Stimulated activated CD4-positive, alpha-beta T cell treated with anti-CD3 and anti-CD28 coated beads, Interleukin-12 subunit alpha, Interleukin-12 subunit beta, amount 100 ng/mL, for 48 hours (primary cell): ENCODE measurements around the gene RHBDF2.

ENCODE experiments used
- DNase-seq, 3 donors: peaks; one replicate each; pipeline ENCODE4 v3.0.0-alpha.2; 2020; ENCODE audit warnings: low read depth in 2 of 3, low spot score in 1 of 3

RHBDF2 gene

DNA sequence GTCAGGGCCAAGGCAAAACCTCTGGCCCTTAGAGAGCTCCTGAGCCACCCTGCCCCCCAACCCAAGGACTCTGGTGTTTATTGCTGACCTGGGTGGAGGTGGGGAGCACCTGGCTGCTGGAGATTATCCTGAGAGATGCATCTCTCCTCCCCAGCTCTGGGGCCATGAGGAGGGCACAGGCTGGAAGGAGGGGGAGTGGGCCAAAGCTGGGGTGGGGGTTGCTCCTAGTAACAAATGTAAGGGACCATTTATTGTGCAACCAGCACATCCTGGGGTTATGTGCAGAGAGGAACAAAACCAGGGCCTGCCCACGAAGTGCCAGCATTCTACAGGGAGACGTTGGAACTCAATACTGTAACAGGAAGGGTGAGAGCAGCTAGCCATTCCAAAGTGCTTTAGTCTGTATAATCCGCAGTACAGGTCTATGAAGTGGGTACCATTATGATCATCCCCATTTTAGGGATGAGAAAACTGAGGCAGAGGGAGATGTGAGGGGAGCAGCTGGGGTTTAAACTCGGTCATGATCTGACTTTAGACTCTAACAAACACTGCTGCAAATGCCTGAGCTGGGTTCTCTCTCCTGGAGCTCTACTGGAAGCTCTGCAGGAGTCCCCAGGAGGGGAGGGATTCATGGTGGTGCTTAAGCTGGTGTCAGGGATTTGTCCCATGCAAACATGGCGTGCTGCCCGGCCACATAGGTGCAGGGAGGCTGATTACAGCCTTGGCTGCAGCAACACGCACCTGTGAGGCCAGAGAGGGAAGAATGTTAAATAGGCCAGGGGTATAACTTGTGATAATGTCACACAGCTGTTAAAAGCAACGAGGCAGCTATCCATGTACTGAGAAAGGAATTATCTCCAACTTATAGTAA is 1.4 kb upstream of the RHBDF2 start:
- DNase-seq = no peak

DNA sequence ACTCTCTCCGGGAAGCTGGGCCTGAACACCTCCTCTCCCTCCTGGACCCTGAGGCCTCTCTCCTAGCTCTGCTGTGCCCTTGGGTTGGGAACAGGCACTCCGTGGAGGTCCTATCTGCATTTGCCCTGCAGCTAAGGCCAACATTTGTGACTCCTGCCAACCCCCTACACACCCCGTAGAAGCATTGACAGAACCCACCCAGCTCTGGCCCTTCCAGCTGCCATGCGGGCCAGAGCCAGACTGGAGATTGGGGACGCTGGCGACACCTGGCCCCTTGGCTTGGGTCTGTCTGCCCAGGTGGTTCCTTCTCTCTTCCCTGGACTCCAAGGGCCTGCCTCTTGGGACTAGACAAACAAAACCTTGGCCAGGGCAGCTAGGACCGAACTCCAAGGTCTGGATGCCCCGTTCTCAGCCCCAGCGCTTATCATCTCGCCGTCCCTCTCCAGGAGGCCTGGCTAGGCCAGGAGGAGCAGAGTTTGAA is 644 bp upstream of the RHBDF2 start:
- DNase-seq = no peak

DNA sequence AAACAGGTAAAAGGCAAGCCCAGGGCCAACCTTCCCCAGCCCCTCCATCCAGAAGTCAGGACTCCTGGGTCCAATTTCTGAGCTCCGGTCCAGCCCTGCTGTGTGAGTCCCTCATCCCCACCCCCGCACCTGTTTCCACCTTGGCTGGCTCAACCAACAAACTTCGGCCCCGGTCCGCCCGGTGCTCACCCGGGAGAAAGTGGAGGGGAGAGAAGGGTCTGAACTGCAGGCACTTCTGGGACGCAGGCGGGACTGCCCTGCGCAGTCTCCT is 541 bp downstream of the RHBDF2 start:
- no peak for DNase-seq

DNA sequence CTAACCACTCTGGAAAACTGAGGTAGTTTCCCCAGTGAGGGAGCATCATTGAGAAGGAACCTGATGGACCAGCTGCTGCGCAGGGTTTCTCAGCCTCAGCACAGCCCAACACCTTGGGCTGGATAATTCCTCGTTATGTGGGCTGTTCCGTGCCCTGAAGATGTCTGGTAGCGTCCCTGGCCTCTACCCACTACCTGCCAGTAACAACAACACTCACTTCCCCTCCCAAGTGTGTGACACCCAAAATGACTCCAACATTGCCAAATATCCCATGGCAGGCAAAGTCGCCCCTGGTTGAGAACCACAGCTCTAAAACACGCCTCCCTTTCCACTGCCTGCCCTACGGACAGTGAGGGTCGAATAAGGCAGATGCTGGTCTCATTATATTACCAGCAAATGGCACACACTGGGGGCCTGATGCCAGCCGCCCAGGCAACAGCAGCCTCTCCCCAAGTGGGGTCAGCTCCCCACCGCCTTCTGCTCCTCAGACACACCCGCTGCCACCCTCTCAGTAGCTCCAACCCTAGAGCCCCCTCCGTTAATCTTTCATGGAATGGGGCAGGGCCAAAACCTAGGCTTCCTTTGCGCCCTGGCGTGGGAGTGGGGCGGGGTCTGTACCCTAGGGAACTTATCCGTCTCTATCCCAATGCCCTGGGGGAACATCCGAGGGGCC is 1.0 kb downstream of the RHBDF2 start:
- DNase-seq = no peak

DNA sequence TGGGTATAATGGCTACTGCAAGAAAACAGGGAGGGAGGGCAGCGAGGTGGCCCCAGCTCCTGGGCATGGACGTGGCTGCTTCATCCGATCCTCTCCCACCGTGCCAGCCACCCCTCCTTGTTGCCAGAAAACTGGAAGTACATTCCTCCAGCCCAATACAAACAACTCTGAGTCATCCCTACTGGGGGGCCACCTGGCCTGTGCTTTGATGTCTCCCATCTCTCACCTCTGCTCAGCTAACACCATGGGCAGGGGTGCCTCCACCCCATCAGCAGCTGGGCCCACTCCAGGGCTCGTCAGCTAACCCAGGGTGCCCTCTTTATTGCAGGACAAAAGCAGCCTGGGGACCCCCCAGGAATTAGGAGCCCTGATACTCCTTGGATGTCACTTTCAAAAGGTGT is 2.0 kb downstream of the RHBDF2 start:
- no peak for DNase-seq

DNA sequence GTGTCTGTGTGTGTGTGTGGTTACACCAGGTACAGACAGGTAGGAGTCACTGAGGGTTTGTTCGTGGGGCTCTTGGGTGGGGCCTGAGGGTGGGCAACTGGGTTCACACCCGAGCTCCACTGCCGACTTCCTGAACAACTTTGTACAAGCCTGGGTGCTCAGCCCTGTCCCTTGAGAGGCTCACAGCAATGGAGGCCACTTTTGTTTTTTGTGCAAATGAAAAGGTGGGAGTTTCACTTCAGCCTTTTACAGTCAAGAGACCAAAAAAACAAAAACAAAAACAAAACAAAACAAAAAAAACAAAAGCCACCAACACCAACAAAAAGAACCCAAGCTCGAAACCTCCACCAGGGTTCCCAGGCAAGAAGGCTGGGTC is 2.4 kb downstream of the RHBDF2 start:
- no peak for DNase-seq

DNA sequence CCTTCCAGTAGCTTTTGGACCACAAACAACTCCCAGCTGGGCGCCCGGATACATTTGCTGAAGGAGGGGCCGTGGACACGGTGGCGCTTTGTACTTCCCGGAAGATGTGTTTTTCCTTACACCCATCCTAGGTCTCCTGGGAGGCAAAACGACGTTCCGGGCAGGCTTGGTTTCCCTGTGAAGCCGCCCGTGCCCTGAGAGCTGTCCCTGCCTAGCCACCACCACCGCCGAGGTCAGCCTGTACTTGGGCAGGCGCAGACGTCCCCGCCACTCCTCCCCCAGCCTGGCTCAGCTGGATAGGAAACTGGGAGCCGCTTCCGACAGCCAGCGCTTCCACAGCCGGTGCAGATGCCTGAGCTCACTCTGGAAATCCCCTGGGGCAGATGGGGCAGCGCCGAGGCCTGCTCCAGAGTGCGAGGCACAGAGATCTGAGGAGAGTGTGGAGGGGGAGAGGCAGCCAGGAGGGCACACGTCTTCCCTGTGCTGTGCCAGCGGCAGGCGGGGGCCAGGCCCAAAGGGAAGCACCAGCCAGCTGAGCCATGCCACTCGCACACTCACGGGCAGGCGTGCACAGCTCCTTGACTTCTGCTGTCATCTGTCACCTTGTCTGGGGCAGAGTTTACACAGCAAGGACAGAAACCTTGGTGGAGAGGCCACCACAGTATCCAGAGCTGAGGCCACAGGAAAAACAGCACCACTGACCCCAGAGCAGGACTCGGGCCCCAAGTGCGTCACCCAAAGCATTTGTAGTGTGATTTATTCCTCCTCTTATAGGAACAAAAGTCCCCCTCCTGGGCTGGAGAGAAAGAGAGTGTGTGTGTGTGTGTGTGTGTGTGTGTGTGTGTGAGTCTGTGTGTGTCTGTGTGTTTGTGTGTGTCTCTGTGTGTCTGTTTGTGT is 3.0 kb downstream of the RHBDF2 start:
- DNase-seq = no peak

DNA sequence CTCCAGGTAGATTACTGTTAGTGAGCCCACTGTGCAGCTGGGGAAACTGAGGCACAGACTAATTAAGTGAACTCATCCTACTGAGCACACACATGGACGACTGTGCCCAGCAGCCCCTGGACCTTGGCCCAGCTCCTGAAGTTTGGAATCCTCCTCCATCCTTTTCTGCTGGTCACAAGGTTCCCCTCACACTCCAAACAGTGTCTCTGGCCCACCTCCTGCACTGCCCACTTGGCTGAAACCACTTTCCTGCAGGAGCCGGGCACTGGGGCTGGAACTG is 3.6 kb downstream of the RHBDF2 start:
- no peak for DNase-seq

DNA sequence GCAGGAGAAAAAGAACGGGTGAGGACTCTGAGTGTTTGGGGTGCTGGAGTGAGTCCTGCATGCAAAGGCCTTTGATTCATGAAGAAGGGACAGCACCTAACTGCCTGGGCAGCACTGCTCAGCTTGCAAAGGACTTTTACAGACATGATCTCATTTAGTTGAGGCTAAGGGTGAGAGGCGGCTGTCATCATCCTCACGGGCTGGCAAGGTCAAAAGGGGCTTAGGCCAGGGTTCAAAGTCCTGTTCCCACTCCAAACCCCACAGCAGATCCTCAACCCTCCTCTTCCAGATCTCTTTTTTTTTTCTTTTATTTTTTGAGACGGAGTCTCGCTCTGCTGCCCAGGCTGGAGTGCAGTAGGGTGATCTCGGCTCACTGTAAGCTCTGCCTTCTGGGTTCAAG is 4.8 kb downstream of the RHBDF2 start:
- DNase-seq = no peak

DNA sequence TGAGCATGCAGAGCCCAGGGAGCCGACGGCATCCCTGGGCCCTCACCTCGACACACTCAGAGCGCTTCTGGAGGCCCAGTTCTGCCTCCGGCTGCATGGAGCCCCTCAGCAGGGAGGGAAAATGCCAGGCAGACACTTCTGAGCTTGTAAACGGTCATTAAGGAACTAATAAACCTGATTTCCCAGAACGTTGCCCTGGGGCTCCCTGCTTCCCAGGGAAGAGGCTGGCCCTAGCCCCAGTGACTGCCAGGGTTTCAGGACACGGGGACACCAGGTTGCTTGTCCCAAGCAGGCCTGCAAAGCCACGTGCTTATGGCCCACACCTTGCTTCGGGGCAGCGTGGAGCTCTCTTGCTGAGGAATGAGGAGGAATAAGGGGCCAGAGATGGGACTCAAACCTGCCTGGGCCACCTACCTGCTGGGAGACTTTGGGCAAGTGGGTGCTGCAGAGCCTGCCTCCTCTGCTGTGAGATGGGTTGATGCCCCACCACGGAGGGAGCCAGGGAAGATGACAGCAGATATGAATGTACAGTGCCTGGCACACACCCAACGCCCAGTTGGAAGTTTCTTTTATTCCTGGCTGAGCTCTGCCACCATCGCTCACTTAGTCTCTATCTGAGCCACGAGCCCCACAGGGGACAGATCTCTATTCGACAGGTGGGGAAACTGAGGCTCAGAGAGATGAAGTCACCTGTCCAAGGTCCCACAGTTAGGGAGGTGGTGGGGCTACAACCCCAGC is 5.4 kb downstream of the RHBDF2 start:
- DNase-seq = no peak

DNA sequence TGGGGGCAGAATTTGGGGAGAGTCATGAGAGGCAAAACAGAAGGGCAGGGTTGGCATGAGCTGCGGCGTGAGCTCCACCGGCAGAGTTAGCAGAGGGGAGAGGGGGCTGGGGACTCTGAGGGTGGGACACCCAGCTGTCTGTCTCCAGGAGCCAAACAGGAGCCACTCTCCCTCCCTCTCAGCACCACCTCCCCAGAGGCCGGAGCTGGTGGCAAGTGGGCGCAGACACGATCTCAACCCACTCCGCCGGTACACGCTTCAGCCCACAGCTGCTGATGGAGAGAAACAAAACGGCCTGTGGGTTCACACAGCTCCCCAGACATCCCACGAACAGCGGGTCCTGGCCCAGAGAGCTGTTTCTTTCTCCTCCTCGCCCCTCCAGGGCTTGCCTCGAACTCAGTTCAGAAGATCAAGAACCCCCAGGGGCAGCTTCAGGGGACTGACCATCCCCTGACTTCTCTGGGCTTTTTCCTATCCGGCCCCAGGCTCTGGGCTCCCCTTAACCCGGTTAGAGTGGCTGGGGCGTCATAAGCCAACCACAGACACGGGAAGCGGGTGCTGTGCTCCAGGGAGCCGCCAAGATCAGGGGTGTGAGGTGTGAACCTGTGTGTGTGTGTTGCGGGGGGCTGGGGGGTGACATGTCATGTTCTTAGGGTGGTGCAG is 7.6 kb downstream of the RHBDF2 start:
- no peak for DNase-seq

DNA sequence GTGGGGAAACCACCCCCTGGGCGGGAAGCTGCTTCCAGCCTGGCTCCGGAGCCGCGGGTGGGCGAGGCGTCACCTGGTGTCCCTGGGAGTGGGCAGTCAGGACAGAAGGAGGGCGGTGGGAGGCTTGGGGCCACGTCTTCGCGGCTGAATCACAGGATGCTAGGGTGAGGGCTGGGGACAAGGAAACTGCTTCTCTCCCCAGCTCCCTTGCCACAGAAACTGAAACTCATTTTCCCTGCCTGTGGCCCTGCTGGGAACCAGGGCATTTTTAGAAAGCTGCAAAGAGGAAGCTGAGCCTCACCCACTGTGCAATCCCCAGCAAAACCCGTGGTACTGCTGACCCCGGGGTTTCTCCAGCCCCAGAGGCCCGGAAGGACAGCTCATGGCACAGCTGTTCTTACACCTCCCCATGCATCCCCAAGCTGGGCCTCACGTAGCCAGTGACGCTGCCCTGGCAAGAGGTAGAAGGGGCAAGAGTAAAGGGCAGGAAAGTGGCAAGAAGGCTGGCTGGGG is 8.2 kb downstream of the RHBDF2 start:
- peak; percentile 34 to 54 (median 40) for DNase-seq

DNA sequence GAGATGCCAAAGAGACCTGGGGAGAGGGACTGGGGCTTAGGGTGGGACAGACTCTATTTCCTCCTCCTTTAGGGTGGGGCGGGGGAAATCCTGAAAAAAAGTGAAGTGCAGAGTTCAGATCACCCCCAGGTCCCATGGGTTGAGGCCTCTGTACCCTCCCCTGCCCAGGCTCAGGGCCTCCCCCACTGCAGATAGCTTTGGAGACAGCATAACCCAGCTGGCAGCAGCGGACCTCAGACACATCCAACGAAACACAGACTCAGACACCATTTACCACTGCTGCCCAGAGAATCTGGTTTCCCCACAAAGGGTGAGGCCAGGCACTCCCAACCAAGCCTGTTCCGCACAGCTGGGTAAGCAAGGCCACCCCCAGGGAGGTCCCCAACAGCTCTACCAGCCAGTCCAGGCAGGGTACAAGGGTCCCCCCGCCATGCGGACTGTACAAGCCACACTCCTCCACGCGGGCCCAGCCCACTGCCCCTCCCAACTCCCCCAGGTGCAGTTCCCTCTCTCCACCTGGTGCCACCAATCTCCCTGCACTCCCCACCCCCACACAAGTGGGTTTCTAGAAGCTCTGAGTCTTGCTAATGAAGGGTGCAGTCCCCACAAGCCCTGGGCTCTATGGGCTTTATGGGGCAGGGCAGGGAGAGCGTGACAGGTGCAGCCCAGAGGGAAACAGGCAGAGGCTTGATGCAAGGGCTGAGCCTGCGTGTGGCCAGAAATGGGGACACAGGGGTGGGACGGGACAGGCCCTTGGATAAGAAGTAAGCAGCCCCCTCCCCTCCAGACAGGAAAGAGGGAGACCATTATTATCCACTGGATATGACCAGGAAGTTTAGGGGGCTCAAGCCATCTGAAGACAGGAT is 8.9 kb downstream of the RHBDF2 start:
- DNase-seq = no peak

DNA sequence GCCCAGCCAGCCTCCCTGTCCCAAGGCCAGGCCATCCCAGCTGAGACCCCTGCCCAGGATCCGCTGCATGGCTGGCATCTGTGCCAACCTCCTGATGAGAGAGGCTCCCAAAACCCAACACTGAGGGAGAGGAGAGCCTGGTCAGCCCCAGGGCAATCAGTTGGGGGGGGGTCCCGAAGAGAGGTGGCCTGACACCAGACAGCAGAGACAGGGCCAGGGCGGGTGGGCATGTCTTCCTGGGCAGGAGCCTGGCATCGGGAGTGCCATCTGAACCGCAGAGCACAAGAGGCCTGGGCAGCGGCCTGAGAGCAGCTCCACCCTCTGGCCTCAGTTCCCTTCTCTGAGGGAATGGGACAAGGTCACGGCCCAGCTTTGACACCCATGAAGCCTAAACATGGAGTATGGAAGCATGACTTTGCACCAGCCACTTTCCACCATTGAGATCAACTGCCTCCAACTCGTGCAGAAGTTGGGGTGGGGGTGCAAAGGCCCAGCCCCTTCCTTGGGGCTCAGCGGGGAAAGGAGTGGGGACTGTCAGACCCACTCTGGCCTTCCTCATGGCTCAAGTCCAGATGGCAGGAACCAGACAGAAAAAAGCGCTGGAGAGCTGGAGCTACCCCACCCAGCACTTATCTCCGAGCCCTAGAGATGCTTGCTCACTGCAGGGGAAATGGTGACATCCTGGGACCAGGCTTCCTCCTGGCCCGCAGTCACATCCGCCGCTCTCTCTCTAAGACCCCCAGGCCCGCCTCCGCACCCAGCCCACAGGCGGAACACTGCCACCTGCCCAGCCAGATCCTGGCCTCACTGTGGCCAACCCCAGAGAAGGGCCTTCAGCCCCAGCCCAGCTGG is 9.7 kb downstream of the RHBDF2 start:
- no peak for DNase-seq

DNA sequence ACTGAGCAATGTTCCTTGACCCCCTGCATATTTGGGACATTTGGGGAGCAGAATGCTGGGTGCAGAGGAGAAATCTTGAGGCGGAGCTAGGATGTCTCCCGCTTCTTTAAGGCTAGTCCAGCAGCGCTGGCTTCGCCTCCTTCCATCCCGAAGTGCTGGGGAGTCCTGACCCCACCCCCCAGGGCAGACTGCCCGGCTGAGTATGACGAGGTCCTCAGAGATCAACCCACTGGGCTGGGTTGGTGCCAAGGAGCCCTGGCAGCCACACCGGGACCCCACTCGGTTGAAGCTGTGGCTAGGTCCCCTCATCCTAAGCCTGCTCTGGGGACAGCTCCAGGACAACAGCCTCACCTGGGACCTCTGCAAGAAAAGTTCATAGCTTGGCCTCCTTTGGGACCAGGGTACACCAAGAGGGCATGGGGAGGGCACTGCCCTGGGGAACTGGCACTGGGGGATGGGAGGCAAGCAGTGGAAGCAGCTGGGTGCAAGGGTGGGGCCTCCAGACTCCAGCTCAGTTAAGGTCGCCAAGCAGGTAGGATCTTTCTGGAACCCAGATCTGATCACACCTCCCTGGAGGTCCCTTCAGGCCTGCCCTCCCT is 11.0 kb downstream of the RHBDF2 start:
- no peak for DNase-seq

DNA sequence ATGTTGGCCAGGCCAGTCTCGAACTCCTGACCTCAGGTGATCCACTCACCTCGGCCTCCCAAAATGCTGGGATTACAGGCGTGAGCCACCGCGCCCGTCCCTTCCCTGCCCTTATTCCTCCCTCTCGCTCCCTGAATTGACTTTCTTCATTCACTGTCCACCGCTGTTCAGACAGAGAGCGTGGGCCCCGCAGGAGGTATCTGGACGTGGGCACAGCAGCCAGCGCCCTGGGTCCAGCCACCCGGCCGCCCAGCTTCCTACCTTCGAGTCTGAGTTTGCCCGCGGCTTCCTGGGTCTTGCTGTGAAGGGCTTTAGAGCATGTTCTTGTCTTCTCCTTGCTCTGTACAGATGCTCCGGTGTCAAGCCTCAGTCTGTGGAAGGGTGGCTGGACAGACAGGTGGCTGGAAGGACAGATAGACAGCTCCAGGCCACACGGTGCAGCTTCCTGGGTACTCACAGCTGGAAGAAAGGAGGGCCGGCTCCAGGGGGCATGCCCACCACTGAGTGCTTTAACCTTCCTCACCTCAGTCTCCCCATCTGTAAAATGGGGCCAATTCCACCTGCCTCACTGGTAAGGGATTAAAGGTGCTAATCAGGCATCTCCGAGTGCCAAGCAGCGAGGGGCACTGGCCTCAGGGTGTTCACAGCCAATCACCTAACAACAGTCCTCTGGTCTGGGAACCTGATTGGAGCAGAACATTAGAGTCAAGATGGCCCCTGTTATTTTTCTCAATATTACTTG is 13.6 kb downstream of the RHBDF2 start:
- no peak for DNase-seq

DNA sequence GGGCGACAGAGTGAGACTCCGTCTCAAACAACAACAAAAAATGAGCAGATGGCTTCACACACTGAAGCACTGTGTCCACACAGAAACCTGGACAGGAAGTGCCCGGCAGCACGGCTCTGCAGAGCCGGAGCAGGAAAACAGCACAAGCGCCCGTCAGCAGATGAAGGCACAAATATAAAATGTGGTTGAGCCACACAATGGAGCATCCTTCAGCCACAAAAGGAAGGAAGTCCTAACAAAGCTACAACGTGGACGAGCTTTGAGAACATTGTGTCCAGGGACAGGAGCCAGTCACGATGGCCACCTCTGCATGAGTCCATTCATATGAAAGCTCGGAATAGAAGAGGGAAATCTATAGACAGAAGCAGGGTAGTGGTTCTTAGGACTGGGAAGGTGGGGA is 15.7 kb downstream of the RHBDF2 start:
- no peak for DNase-seq
